Dedifferentiated amniotic fluid mesenchymal stem cell (primary cell): ENCODE measurements around the gene CDC34.
A peak's percentile ranks its signal among the peaks of the same experiment; 100 is the strongest.

ENCODE experiments used
- DNase-seq: peaks from one replicate; pipeline ENCODE4 v3.0.0-alpha.2; 2016; ENCODE audit errors: extremely low spot score

The CDC34 gene

DNA sequence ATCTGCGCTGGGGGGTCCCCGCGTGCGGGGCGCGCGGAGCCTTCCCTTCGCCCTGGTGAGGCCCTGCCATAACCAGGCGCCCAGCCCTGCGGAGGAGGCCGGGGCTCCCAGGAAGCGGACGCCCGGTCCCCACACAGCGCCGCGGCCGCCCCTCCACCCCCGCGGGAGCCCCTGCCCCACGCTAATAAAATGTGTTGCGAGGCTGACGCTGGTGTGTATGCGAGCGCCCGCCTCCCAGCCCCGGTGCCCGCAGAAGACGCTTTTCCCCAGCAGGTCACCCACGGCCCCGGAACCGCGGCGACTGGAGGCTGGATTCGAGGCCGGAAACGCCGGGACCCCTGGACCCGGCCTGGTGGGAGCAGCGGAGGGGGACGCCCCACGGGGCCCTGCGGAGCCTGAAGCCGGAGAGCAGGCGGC lies 12.1 kb upstream of the CDC34 start:
- DNase-seq = no peak

DNA sequence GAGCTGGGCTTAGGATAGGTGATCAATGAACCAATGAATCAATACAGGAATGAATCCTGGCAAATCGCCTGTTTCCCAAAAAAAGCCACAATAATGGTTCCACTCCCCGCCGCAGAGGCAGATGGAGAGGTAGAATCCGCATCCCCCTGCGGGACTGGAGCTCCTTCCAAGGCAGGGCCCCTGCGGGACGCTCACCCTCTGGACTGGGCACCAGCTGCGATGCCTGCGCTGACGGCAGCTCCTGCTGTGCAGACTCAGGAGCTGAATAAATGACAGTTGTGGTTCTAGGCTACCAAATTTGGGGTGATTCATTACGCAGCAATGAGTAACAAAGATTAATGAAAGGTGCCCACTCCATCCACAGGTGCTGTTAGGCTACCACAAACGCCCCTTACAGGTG lies 8.8 kb upstream of the CDC34 start:
- no peak for DNase-seq

DNA sequence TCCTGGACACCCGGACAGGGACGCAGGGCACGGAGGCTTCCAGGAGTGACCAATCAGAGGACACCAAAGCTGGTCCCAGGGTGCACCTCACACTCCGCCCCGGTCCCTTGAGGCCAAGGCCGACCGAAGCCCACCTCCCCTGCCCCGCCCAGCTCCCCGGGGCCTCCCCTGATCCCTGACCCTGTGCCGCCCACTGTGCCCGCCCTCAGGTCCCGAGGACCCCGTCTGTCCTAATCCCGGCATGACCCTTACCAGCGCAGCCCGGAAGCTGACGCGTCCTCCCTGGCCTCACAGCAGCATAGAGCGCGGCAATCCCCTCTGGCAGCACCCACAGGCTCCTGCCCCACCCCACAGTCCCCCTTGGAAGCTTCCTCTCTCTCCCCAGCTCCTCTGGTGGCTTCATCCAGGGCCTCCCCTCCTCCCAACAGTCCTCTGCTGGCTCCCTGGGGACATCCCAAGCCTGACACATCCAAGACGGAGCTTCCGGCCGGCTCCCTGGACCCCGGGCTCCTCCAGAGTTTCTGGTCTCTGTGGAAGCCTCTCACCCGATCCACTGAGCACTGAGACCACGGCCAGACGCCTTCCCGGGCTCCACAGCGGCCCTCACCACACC lies 7.4 kb upstream of the CDC34 start:
- DNase-seq = no peak

DNA sequence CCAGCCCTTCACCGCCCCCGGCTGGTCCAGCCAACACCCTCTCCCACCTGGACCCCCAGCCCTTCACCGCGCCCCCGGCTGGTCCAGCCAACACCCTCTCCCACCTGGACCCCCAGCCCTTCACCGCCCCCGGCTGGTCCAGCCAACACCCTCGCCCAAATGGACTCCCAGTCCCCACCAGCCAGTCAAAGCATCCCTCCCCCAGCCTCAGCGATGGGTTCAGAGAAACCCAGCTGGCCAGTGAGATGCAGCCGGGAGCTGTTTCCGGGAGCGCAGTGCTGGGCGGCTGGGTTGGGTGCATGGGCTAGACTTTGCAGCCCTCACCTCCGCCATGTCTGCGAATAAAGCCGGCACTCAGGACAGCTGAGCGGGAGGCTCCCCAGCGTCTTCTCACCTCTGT lies 6.5 kb upstream of the CDC34 start:
- DNase-seq = no peak

DNA sequence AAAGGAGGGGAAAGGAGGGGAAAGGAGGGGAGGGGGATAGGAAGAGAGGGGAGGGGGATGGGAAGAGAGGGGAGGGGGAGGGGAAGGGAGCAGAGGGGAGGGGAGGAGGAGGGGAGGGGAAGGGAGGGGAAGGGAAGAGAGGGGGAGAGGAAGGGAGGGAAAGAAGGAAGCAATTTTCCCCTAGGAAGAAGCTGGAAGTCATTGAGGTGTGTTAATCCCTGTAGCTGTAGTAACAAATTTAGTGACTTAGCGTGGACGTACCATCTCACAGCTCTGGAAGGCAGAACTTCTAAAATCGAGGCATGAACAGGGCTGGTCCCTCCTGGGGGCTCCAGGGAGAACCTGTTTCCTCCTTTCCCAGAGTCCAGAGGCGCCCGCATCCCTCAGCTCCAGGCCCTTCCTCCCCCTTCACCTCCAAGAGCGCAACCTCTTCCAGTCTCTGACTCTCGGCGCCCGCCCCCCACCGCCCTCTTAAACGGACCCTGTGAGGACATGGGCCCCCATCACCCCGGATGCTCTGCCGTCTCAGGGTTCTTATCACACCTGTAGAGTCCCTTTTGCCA lies 5.6 kb upstream of the CDC34 start:
- DNase-seq = no peak

DNA sequence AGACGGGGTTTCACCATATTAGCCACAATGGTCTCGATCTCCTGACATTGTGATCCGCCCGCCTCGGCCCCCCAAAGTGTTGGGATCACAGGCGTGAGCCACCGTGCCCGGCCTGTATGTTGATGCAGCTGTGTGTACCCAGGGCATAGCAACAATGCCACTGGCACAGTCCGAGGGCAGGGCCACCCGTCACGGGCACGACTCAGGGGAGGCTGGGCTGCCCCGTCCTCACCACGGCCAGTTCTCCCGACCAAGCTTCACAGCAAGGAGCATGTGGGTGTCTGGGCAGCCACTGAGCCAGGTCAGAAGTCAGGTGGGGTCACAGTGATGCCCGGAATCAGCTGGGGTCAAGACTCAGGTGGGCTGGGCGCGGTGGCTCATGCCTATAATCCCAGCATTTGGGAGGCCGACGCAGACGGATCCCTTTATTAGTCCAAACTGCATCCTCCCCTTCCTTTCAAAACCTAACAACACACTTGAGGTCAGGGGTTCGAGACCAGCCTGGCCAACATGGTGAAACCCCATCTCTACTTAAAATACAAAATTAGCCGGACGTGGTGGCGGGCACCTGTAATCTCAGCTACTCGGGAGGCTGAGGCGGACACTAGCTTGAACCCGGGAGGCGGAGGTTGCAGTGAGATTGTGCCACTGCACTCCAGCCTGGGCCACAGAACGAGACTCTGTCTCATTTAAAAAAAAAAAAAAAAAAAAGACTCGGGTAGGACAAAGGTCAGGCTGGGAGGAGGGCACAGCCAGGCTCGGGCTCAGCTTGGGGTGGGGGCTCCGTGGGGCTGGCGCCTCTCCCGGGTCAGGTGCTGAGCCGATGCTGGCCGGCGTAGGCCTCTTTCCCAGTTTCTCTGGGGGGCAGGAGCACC lies 1.2 kb upstream of the CDC34 start:
- DNase-seq = no peak

DNA sequence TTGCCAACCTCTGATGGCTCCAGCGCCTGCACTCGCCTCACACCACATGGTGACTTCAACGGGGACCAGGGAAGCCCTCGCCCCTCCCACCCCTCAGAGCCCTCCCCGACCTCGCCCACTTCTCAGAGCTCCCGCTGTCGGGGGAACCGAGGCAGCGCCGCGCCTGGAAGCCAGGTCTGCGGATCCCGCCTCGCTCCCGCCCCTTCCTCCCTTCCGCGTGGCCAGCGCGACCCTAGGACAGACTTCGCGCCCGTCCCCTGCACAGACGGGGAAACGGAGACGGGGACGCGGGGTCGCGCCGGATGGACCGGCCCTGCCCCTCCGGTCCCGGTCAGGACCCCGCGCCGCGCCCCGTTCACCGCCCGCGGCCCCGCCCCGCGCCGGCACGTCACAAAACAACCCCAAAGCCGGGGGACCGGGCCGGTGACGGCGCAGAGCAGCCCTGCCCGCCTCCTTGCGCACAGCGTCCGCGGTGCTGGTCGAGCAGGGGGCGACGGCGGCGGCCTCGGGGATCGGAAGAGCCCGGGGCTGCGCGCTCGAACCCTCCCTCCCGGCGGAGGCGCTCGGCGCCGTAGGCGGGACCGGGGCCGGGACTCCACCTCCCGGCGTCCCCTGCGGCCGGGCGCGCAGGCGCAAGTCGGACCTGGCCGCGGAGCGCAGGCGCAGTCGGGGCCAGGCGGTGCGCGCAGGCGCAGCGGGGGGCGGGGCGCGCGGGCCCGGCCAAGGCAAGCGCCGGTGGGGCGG lies 379 bp upstream of the CDC34 start:
- DNase-seq = peak; percentile 66

DNA sequence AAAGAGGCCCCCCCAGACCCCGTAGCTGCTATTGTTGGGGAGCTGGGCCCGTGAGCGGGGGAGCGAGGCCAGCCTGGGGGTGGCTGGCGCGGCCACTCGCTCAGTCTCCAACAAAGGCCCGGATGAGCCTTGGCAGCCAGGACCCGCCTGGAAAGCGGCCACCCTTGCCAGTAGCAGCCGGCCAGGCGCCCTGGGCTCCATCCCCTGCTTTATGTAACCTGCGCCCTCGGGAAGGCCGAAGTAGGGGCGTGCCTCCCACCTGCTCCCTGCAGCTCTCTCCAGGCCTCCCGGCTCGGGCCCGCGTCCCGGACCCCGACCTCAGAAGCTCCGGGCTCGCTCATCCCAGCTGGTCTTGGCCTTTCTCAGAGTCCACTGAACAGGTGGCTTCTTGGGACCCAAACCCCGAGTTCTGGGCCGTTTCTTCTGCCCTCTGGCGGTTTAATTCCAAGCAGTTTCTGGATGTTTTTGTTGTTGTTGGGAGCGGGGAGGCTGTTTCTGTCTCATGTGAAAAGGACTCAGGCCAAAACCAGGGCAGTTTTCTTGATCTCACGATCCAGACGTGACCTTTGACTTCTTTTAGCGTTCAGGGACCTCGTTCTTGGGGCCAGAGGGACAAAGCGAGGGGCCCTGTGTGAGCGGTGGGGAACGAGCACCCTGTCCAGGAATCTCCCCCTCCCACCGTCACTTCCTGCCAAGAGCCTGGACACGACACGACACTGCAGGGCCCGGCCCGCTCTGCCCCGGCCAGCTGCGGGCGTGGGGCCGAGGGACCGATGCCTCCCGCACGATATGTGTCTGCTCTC lies 1.2 kb downstream of the CDC34 start:
- DNase-seq = peak; percentile 61

DNA sequence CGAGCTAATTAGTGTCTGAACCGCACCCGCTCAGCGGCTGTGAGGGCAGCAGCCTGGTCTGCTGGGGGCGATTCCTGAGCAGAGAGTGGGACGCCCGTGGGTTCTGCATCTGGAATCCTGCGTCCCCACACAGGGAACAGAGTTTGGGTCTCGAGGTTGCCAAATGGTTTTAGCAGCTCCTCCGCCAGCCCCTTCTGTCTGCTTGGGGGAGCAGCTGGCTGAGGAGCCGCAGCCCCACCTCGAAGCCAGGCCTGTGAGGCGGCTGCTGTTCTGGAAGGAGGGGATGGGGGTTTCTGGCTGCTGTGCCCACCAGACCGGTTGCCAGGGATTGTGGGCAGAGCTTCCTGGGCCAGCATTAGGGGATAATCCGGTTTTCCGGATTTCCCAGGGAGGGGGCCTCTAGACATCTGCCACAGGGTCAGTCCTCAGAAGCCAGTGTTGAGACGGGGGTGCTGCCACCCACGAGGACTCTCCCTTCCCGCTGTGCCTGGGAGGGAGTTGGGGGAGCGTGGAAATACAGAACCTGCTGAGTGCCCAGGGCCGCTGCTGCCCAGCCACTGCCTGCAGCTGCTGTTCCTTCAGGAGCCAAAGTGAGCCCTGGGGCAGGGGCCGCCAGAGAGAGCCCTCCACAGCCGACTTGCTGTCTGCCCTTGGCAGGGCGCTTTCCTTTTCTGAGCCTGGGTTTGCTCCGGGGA lies 2.0 kb downstream of the CDC34 start:
- no peak for DNase-seq

DNA sequence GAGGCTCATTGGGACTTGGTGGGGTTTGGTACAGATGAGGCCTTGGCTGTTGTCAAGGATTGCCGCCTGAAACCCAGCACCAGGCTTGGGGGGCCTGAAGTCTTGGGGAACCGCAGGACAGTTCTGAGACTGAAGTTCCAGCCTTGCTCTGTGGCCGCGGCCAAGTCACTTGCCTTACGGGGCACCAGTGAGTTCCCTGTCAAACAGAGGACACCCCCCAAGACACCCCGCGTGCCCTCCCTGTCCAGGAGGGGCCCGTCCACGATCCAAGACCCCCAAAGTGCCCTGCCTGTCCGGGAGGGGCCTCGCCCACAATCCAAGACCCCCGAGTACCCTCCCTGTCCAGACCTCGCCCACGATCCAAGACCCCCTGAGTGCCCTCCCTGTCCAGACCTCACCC lies 2.5 kb downstream of the CDC34 start:
- no peak for DNase-seq

DNA sequence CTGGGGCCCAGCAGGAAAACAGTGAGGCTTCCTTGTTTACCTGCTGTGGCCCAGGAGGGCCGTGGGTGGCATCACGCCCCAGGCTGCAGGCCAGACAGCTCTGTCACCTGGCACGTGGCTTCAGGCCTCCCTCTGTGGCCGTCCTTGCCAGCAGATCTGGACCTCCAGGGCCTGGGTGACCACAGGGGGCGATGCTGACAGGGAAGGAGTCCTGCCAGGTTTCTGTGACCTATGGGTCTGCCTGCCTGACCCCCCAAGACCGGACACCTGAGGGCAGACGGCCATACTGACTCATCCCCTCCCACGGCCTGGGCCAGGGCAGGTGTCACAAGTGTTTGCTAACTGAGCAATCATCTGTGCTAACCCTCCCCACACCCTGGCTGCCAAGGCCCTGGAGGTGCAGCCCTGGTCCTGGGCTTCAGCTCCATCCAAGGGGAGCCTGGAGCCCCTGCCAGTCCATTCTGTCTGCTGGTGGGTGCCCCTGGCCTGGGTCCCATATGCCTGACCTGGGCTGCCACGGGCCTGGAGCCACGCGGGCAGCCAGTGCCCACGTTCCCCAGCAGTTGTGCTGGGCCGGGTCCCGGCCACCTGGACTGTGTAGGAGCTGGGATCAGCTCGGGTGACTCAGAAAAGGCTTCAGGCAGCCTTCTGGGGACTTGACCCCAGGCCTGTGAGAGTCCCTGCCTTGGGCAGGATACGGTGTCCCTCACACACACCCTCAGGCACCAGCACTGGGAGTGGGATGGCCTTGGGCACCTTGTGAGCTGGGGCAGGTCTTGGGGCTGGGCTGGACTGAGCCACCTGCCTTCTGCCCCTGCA lies 3.7 kb downstream of the CDC34 start:
- no peak for DNase-seq

DNA sequence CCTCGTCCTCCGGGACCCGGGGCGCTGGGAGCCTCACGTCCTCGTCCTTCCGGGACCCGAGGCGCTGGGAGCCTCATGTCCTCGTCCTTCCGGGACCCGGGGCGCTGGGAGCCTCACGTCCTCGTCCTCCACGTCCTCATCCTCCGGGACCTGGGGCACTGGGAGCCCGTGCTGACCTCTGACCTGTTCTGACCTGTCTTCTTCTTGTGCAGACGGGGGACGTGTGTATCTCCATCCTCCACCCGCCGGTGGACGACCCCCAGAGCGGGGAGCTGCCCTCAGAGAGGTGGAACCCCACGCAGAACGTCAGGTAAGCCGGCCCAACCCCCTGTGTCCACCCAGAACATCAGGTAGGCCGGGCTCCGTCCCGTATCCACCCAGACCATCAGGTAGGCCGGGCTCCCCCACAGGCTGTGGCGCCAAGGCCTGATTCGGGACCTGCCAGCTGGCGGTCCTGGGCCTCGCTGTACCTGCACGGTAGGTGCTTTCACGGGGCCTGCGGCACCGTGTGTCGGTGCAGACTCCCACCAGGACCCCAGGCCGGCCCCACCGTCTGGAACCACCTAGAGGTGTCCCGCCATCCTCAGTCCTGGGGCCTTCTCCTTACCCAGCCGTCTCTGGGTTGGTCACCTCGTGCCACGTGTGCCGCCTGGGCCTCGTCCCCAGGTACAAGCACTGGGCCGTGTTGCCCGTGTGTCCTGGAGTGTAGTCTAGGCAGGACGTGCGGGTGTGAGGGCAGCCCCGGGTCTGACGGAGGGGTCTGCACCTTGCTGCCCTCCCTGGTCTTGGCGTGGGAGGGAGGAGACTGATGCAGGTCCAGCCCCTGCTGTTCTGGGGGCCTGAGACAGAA lies 4.7 kb downstream of the CDC34 start:
- DNase-seq = no peak

DNA sequence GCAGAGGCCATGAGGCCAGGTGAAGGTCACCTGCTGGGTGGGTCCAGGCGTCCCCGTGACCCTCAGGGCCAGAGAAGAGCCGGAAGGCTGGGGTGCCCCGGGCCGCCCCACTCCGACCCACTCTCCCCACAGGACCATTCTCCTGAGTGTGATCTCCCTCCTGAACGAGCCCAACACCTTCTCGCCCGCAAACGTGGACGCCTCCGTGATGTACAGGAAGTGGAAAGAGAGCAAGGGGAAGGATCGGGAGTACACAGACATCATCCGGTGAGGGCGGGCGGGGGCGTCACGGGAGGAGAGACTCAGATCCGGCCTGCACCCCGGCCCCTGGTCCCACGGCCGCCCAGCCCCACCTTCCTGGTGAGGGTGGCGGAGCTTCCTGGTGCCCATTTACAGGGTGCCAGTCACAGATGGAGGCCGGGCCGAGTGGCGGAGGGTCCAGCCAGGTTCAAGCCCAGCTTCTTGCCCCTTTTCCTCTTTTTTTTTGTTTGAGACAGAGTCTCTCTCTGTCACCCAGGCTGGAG lies 5.4 kb downstream of the CDC34 start:
- no peak for DNase-seq

DNA sequence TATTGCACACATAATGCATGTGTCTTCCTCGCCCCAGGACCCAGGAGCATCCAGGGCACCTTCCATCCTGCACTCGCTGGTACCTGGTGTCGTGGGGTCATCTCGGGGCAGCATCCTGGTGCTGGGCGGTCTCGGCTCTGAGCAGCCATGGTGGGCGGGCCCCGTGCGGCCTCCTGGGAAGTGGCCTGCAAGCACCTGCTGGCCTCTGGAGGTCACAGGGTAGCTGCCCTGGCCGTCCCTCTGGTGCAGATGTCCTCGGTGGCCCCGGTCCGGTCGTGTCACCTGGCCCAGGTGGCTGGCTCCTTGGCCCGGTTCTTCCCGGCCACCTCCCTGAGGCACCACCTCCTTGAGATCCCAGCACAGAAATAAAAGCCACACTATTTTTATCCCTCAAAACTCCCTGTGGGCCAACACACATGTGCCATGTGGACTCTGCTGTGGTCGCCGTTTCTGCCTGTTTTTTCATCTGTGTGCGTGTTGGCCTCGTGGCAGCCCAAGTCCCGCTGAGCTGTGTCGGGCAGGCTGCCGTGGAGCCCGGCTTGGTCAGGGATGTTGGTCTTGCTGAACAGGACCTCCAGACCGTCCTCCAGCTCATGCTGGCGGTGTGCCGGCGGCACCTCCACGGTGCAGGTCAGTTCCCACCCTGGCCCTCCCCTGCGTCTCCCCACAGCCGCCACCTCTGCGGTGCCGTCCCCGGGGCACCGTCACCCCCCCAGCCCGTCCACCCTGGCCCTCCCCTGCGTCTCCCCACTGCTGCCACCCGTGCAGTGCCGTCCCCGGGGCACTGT lies 7.3 kb downstream of the CDC34 start:
- no peak for DNase-seq

DNA sequence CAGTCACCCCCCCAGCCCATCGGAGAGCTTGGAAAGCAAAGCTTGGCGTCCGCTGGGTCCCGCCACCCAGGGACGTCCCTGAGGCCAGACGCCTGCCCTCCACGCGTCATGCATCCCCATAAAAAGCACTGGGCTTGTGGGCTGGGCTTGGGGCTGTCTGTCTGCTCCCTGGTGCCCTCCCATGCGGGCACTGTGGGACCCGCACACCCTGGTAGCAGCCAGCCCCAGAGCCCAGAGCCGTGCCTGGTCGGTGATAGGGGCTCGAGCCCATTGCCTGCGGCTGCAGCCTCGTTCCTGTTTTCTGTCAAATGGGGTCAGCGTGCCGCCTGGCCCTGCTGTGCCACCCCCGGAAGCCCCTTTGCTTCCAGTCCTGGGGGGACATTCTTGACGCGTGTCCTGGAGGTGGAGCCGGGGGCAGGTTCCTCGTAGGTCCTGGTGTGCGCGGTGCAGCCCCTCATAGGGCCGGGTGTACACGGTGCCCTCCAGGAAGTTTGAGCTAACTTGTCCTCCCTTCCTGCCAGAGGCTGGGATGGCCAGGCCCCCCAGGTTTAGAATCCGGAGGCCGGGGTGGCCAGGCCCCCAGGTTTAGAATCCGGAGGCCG lies 8.0 kb downstream of the CDC34 start:
- no peak for DNase-seq

DNA sequence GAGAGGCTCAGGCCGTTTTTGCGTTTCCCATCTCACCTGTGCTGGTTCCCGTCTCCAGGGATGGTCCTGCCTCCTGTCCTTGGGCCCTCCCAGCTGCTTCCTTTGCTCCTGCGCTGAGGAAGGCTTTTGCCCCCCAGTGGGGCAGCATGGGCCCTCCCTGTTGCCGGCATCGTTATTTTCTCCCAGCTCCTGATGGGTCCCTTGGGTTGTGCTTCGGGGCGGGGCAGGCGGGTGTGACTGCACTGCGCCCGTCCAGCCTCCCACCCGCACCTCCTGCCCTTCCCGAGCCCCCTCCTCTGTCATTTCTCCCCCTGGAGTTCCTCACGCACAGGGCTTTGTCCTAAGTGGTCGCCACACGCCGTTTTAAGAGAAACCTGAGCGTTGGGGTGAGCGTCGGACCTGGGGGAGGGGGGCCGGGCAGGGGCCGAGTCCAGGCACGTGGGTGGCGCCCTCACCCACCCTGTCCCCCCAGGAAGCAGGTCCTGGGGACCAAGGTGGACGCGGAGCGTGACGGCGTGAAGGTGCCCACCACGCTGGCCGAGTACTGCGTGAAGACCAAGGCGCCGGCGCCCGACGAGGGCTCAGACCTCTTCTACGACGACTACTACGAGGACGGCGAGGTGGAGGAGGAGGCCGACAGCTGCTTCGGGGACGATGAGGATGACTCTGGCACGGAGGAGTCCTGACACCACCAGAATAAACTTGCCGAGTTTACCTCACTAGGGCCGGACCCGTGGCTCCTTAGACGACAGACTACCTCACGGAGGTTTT lies 9.5 kb downstream of the CDC34 start:
- no peak for DNase-seq

DNA sequence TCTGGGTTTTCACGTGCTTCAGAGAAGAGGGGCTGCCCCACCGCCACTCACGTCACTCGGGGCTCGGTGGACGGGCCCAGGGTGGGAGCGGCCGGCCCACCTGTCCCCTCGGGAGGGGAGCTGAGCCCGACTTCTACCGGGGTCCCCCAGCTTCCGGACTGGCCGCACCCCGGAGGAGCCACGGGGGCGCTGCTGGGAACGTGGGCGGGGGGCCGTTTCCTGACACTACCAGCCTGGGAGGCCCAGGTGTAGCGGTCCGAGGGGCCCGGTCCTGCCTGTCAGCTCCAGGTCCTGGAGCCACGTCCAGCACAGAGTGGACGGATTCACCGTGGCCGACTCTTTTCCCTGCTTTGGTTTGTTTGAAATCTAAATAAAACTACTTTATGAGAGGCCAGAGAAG lies 10.1 kb downstream of the CDC34 start:
- DNase-seq = no peak
